ENCODE measurements around the gene NNT.
"Not testable (repeated sequence)": the region's sequence is repeated elsewhere in the genome, so short reads cannot be mapped to it uniquely, and the experiment has no call there.

NNT gene

DNA sequence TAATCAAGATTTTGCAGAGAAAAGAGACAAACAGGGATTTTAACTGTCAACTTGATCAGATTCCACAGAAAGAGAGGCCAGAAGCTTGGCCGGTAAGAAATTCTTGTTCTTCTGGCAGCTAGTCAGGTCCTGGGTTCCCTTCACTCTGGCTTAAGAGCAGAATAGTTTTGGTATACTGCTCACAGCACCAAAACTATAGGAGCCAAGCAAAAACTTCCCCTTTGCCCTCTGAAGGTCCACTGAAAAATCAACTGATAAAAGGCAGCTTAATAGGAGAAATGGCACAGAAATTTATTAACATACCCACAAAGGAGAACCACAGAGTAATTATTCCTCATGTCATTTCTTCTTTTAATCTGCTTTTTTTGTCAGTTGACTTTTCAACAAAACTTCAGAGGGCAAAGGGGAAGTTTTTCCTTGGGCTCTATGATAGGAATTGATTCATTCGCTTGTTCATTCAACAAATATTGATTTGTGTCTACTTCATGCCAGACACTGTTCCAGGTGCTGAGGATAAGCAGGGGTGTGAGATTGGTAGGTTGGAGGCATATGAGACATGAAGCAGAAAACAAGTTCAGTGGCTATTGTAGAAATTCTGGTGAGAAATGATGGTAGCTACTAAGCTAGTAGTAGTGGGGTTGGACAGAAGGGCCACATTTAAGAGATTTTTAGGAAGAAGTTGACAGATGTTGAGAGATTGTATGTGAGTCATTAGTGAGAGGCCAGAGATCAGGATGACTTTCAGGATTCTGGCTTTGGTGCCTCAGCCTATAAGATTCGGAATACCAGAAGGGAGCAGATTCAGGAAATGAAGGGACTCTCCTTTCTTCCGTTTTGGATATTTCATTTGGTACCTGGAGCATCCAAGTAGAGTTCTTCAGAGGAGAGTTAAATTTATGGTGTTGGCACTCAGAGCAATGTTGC lies 20.6 kb upstream of the NNT start:
- no peak for DNase-seq (ENCODE audit: low read depth in 3 of 3)

DNA sequence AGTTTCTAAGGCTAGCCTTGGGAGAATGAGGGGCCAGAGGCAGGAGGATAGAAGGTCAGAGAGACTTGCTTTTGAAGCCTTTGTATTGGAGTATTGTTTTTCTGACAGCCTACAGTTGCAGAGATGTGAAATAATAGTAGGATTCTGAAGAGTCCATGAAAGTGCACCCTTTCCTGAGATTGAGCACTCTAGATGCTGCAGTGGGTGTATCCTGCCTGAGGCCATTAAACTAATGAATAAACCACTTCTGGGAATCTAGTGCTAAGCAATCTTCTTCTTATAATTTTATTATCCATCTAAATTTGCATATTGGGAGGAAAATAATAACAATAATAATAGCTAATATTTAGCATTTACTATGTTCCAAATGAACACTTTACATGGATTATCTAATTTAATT lies 19.3 kb upstream of the NNT start:
- no peak for DNase-seq (ENCODE audit: low read depth in 3 of 3)

DNA sequence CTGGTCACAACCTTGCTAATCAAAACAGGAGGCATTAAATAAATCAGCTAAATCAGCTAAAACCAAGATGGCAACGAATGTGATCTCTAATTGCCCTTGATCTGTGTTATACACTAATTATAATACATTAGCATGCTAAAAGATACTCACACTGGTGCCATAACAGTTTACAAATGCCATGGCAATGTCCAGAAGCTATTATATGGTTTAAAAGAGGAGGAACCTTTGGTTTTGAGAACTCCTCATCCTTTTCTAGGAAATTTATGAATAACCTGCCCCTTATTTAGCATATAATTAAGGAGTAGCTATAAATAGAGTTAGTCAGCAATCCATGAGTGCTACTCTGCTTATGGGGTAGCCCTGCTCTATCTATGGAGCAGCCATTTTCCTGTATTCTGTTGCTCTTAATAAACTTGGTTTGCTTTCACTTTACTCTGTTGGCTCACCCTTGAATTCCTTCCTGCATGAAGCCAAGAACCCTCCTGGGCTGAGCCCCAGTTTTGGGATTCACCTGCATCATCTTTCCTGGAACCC lies 18.7 kb upstream of the NNT start:
- DNase-seq (ENCODE audit: low read depth in 3 of 3) = no peak

DNA sequence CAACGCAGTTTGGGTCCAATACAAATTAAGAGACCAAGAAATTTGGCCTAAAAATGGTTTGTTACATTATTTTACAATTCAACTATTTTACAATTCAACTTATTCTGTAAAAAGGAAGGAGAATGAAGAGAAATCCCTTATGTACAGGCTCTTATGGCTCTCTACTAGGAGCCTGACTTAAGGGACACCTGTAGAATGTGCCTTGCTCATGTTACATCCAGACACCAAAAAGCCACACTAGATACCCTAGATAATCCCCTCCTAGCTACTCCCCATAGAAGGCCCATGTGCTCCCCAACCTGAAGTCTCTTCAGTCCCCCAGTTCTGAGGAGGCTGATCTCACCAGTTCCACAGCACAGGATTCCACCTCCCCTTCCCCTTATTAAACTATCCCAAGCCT lies 14.1 kb upstream of the NNT start:
- no peak for DNase-seq (ENCODE audit: low read depth in 3 of 3)

DNA sequence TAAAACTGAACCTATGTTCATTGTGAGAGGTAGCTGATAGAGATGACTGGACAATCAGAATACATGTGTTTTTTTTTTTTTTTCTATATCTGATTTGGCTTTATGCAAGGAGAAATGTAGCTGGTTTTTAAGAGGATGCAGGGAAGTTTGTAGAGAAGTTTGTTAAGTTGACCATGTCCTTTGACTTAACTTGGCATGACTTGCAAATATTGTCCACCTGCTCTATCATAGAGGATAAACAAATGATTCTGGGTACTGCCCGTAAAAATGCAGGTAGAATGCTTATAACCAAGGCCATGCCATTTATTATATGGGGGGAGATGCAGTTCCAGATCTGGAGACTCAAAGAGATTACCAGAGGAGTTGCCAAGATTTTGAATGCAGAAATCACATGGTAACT lies 13.7 kb upstream of the NNT start:
- no peak for DNase-seq (ENCODE audit: low read depth in 3 of 3)

DNA sequence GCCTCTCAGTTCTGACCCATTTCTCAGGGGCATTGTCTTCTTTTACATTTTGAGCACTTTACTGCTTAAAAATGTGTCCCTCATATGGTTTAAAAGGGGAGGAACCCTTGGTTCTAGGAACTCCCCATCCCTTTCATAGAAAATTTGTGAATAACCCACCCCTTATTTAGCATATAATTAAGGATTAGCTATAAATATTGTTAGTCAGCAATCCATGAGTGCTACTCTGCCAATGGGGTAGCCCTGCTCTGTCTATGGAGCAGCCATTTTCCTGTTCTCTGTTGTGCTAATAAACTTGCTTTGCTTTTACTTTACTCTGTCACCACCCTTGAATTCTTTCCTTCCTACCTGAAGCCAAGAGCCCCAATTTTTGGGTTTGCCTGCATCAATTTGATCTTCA lies 12.3 kb upstream of the NNT start:
- no peak for DNase-seq (ENCODE audit: low read depth in 3 of 3)

DNA sequence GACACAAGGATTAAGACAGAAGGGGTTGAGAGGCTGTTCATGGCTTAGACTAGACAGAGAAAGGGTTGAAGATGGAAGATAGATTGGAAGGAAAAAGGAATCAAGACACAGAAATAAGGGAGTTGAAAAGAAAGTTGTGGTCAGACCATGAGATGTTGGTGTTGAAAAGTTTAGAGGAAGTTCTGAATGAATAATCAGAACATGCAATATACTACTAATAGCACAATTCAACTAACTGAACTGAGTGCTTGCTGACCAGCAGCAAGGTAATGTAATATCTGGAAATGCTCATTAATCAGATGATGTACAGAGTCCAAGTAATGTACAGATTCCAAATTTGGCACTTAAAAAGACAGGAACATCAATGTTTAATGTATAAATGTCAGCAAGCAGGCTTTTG lies 10.6 kb upstream of the NNT start:
- DNase-seq (ENCODE audit: low read depth in 3 of 3) = no peak

DNA sequence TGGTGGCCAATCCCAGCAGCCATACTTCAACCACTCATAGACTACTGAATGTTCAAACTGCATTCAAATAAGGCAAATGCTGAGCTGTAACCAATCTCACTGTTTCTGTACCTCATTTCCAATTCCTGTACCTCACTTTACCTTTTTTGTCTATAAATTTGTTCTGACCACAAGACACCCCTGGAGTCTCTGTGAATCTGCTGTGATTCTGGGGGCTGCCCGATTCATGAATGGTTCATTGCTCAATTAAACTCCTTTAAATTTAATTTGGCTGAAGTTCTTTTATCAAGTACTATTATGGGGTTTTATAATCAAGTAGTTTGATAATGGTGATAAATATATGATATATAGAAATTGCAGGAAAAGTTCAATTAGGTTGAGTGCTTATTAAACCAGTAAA lies 4.1 kb upstream of the NNT start:
- not testable (repeated sequence) for DNase-seq (ENCODE audit: low read depth in 3 of 3)

DNA sequence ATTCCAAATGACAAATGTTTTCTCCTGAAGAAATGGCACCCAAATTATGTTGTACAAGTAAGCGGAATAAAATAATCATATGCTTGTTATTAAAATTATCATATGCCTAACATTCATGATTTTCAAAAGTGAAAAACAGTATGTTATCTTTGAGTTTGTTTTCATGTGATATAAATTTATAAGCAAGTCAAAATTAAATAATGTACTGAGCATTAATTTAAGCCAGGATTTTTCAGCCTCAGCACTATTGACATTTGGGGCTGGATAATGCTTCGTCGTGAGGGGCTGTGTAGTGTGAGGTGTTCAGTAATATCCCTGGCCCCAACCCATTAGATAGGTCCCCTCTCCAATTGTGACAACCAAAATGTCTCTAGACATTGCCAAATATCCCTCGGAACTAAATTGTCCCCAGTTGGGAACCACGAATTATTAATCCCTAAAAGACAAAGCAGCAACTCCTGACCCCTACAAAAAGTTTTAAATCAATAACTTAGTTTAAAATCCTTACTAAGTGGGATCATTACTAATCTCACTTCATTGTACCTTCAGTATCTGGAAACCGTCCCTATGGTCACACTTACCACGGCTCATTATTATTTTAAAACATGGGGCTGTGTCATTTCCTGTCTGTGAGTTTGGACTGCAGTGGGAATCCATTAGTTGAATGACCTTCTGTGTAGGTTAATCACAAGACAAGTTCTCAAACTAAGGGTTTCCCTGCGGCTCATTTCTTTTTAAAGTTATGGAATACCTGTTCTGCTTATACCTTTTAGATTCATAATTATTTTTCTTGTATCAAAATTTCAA lies 1.3 kb upstream of the NNT start:
- no peak for DNase-seq (ENCODE audit: low read depth in 3 of 3)

DNA sequence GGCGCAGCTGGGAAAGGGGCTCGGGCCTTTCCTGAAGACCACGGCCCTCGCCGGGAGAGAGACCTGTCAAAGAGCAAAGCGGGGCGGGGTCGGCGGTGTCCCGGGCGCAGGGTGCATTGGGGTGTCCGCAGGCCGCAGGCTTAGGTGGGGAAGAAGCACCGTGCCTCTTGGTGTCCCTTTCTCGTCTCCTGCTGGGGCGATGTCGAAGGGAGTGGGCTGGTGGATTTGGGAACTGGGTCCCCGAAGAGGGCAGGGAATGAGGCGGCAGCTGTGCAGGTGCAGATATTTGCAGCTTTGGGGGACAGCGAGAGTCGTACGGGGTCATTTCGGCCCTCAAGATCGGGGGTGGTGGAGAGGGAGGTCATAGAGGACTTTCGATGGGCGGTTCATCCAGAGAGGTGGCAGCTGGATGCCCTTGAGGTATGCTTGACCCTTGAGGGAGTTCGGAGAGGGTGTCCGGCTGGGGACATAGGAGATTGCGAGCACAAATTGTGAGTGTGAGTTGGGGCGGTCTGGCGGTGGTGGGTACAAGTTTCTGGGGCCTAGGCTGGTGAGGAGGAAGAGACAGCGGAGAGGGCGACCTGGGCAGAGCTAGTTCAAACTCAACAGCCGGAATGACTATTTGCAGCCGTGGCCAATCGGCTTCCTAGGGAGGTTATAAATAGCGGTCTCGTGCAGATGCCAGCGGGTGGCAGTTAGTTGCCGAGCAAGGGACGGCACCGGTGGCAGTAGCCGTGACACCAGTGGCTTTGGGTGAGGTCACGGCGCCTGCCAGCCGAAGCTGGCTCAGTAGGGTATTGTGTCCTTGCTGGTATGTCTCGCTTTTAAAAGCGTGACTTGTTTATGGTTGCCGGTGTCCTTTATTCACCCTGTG lies 601 bp downstream of the NNT start:
- DNase-seq (ENCODE audit: low read depth in 3 of 3) = peak; percentile 32 to 65 (median 45)

DNA sequence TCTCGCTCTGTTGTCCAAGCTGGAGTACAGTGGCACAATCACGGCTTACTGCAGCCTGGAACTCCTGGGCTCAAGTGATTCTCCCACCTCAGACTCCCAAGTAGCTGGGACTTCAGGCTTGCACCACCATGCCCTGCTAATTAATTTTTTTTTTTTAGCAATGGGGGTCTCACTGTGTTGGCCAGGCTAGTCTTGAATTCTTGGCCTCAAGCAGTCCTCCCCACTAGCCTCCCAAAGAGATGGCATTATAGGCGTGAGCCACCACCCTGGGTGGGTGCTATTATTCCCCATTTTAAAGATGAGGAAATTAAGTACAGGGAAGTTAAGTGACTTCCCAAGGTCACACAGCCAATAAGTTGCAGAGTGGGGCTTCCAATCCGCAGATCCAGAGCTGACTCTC lies 1.7 kb downstream of the NNT start:
- no peak for DNase-seq (ENCODE audit: low read depth in 3 of 3)

DNA sequence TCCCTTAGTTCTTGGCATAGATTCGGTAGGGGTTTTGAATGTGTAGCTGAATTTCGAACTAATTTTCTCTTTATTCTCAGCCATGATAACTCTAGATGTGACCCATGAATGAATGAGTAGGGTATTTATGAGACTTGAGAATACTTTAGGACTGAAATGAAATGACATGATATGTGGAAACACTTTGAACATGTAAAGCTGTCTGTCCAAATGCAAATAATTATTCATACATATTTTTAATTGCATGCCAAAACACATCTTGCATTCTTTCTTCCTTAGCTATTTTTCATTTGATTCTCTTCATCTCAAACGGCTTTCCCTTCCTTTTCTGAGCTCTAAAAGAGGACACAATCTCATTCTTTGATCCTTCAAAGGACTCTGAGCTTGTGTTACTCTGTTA lies 3.4 kb downstream of the NNT start:
- no peak for DNase-seq (ENCODE audit: low read depth in 3 of 3)

DNA sequence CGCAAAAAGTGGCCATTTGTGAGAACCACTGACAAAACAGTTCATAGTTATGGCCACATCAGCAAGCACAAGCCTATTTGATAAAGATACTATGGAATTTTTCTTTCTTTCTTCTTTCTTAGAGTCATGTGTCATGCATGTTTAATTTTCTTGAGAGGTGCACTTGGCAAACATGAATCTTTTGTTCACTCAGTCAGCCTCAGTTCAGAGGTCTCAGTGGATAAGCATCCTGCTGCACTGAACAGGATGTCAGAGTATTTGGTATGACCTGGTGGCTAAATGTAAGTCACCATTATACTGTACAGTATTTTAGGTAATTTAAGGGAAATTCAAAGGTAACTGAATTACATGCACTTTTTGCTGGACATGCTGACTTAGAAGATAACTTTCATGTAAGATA lies 5.4 kb downstream of the NNT start:
- no peak for DNase-seq (ENCODE audit: low read depth in 3 of 3)

DNA sequence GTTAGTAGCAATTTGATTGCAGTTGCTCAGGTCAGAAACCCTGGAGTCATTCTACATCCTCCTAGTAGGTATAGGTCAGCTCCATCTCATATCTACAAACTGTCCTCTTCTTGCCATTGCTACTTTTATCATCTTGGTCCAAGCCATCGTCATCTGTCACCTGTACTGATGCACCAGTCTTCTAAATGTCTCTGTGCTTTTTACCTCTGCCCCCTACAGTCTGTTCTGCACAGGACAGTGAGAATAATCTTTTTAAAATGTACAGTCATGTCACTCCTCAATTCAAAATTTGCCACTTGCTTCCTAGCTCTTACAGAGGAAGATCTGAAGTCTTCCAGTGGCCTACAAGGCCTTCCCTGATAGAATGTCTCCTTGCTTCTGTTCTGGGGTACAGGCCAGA lies 6.8 kb downstream of the NNT start:
- DNase-seq (ENCODE audit: low read depth in 3 of 3) = no peak

DNA sequence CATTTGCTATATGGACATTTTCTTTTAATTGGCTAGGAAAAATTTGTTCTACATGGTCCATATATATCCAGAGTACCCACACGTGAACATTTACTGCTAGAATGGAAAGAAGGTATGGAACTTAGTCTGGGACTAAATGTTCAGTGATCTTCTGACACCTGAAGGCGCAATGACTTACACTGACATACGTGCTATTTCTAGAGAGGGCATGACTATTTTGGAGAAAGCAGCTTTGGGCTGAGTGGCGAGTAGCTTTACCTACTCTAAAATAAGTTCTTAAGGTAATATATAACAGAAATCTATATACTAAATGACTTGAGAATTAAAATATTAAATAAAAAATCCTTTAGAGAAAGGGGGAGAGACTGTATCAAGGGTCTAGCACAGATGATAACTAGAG lies 10.4 kb downstream of the NNT start:
- no peak for DNase-seq (ENCODE audit: low read depth in 3 of 3)

DNA sequence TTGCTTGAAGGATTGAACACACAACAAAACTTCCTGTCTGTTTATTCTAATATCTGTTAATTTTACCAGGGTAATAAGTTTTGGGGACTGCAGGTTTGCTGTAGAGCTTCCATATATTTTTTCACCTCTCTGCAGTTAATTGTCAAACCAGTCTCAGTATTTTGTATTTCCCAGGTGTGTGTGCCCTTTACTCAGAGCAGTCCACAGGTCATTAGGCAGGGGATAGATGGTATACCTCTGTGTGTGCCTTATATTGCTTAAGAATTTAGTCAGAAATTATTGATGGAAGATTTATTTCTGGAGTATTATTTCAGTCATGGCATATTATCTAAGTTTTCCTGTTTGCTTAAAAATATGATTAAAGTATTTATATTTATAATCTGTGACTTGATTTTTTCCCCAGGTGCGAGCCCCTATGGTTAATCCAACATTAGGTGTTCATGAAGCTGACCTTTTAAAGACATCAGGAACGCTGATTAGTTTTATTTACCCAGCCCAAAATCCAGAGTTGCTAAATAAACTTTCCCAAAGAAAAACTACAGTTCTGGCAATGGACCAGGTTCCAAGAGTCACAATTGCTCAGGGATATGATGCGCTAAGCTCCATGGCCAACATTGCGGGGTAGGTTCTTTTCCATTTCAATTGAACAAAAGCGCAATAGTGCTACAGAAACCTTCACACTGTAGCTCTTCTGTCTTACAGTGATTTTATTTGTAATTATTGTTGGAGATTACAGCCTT lies 12.6 kb downstream of the NNT start:
- DNase-seq (ENCODE audit: low read depth in 3 of 3) = no peak

DNA sequence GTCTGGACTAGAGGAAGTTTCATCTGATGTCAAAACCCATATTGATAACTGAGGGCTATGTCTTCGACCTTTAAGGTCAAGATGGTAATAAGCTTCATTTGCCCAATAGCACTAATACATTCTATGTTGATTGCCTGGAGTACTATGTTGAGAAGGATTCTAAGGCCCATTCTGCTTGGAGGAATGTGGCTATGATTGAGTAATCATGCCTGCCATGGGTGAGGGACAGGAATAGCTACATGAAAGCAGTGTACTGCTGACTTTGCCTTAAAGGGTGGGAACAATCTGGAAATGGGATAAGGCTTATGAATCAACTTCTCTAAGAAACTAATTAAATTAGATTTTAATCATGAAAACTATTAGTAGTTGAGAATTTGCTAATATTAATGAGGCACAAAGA lies 13.6 kb downstream of the NNT start:
- no peak for DNase-seq (ENCODE audit: low read depth in 3 of 3)

DNA sequence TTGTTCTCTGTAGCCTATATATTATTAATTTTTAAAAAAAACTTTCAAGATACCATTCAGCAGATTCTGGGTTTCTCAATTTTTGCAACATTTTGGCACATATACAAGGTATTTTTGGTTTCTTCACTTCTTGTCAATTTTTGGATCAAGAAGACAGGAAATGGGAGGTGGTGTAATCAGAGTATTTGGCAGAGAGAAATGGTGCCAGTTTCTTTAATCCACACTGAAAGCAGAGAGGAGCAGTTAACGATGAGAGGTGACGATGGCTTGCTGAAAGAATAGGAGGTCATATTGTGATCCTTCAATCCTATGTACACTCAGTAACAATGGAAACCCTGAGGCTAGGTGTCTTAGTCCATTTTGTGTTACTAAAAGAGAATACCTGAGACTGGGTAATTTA lies 16.4 kb downstream of the NNT start:
- no peak for DNase-seq (ENCODE audit: low read depth in 3 of 3)

DNA sequence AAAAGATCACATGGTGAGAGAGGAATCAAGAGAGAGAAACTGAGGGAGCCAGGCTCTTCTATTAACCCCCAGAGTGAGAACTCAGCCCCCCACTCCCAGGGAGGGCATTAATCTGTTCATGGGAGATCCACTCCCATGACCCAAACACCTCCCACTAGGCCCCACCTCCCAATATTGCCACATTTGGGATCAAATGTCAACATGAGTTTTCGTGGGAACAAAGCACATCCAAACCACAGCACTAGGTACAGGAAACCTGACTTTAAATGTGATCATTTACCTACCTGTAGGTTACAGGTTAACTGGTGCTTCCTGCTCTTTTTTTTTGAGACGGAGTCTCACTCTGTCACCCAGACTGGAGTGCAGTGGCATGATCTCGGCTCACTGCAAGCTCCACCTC lies 16.9 kb downstream of the NNT start:
- DNase-seq (ENCODE audit: low read depth in 3 of 3) = no peak

DNA sequence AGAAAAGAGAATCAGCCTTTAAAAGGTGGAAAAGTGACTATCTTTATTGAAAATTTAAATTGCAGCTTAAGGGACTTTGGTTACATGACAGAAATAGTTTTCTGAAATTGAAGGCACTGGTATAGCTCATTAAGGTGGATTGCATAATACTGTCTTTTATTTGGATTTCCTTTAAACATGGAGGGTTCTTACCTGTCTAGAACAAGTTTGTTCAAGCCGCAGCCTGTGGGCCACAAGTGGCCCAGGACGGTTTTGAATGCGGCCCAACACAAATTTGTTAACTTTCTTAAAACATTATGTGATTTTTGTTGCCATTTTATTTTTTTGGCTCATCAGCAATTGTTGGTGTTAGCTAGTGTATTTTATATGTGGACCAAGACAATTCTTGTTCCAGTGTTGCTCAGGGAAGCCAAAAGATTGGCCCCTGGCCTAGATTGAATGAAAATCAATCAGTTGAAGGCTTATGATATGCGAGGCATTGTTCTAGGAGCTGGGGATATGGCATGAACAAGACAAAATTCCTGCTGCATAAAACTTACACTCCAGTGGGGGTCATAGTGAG lies 18.0 kb downstream of the NNT start:
- DNase-seq (ENCODE audit: low read depth in 3 of 3) = no peak

DNA sequence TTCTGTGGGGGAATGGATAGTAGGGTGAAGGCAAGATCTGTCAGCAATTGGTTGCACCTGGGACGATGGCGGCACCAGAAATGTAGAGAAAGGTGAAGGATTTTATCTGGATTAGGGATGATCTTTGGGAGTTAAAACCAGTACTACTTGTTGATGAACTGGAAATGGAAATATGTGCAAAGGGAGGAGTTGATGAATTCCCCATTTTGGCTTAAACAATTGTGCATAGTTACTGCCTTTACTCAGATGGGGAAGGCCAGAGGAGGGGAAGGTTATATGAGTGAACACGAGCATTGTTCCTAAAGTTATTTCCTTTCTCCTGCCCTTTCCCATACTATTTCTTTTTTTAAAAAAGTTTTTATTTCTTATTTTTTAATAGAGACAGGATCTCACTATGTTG lies 19.1 kb downstream of the NNT start:
- no peak for DNase-seq (ENCODE audit: low read depth in 3 of 3)
